HG03571 (cell line): ENCODE results near the gene CAMTA1.
"Not testable (repeated sequence)": the region's sequence is repeated elsewhere in the genome, so short reads cannot be mapped to it uniquely, and the experiment has no call there.

ENCODE experiments used
- ATAC-seq: cut with Tn5 transposase; IDR thresholded peaks from one replicate; pipeline ENCODE4 v1.9.1; 2021; ENCODE audit not compliant: unreplicated experiment

Gene CAMTA1

DNA sequence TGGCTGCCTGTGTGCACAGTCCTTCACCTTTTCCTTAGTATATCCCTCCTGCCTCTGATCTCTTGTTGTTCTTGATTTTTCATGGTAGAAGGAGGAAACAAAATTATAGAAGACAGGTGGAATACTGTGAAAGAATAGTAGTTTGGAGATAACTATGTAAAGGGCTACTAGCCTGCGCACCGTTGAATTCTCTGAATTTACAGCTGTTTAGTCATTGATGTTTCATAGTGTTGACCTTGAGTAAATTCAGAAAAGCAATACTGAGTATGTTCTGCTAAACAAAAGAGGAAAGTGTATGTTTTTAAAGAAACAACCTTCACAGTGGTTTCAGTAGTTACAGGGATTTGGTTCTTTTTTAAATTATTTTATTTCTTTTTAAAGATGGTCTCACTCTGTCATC, 18.1 kb downstream of the CAMTA1 start:
- ATAC-seq = no peak

DNA sequence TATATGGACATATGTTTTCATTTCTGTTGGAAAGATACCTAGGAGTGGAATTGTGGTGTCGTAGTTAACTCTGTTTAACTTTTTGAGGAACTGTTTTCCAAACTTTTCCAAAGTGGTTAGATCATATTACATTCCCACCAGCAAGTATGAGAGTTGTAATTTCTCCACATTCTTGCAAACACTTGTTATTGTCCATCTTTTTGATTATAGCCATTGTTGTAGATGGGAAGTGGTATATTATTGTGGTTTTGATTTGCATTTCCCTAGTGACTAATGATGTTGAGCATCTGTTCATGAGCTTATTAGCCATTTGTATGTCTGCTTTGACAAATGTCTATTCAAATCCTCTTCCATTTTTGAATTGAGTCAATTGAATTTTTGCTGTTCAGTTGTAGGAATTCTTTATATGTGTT, 19.8 kb downstream of the CAMTA1 start:
- no peak for ATAC-seq

DNA sequence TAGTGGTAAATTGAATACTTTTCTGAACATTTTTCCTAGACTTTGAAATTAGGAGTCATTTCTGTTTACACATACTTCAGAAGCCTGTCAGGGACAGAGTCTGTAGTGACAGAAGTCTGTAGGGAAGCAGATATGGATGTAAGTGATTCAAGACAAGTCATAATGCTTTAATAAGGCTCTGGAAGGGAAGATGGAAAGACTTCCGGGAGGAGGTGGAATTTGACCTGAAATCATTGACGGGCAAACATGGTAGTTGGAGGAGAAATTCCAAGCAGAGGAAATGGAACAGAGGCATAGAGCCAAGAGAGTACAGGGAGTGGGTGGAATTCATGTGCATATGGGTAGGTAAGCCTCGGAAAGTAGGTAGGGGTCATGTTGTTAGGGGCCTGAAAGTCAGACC, 22.5 kb downstream of the CAMTA1 start:
- ATAC-seq = no peak

DNA sequence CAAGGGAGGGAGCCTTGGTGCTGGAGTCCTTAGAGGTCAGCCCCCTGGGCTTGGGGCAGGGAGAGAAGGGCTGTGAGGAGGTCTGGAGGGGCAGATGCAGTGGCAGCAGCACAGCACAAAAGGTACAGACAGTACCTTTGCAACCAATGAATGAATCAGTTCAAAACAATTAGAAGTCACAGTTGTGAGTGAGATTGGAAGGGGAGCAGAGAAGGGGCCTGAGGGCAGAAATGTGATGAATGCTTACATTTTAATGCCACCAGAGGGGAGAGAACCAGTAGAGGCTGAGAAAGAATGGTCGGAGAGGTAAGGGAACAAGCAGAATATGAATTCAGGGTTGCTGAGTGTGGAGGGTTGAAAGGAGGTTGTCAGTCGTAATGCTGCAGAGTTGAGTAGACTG, 24.2 kb downstream of the CAMTA1 start:
- no peak for ATAC-seq

DNA sequence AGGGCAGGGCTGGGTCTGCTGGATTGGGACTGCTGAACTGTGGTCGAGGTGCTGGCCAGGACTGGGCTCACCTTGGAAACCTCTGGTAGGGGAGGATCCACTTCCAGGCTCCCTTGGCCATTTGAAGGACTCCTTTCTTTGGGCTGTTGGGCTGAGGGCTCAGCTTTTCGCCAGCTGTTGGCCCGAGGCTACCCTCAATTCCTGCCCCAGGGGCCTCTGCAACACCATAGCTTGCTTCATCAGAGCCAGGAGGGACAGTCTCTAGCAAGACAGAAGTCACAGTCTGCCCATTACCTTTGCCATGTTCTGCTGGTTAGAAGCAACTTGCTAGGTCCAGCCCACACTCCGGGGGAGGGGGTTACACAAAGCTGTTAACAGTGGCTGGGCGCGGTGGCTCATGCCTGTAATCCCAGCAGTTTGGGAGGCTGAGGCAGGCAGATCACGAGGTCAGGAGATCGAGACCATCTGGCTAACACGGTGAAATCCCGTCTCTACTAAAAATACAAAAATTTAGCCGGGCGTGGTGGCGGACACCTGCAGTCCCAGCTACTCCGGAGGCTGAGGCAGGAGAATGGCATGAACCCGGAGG, 25.0 kb downstream of the CAMTA1 start:
- not testable (repeated sequence) for ATAC-seq

DNA sequence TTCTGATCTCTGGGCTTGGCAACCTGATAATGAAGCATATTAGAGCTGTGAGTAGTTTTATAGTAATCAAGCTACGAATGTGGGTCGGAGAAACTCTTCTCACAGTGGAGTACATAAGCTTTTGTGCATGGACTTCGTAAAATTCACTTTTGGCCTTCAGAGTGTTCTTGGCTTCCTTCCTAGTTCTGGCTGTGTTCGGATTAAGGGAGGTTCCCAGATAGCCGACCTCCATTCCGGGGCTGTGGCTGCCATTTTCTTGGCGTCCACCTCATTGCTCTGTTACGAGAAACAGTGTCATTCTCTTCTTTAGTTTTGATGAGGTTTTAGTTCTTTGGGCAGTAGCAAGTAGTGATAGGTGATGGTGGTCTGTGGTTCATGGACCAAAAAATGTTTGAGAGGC, 26.3 kb downstream of the CAMTA1 start:
- no peak for ATAC-seq

DNA sequence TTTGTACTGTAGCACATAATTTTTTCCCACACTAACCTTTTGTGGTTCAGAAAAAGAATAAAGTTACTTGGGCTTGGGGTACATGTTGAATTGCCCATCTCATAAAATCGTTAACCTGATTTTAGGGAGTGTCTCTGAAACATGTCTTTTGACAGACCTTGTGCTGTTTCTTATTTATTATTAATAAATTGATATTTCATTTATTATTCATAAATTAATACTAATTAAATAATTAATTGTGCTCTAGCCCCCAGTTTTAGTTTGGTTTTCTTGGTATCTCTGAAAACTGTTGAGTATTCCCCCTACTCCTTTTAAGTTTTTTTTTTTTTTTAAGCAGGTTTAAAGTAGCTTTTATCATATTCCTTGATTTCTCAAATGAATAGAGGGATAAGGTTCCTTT, 27.9 kb downstream of the CAMTA1 start:
- no peak for ATAC-seq

DNA sequence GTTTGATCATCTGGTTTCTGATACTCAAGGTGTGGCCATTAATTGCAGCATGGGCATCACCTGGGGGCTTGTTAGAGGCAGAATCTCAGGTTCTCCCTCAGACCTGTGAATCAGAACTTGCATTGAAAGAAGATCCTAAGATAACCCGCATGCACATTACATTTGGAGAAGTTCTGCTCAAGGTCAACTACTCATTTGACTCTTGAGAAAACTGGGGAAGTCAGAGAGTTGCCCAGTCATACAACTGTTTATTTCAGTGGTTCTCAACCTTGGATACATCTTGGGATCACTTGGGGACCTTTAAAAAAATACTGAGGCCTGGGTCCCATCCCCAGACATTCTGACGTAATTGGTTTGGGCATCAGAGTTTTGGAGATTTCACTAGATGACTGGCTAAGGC, 30.5 kb downstream of the CAMTA1 start:
- no peak for ATAC-seq

DNA sequence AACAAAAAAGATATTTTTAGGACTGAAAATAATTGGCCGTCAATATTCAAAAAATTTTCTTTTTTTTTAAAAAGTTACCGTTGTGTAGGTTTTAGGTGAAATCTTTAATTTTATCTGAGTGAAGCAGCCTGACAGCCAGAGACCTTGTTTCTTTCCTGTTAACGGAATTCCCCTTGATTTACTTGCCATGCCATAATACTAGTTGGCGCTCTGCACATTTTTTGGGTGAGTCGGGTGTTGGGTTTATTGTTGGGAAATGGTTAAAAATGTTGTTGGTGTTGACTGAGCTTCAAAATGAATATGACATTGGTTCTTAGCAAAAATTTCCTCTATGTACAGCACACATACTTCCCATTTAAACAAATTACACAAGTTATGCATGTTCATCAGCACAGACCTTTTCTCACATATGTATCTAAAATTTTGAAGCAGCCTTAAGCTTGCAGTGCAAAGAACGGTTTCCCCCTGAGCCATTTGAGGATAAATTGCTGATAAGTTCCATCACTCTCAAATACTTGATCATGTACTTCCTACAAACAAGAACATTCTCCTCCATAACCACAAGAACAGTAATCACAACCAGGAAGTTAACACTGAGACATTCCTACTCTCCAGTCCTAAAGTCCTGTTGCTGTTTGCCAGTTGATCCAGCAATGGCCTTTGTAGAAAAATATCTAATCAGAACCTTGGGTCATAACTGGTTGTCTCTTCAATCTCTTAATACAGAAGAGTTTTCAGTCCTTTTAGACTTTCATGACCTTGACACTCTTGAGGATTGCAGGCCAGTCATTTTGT, 34.2 kb downstream of the CAMTA1 start:
- no peak for ATAC-seq

DNA sequence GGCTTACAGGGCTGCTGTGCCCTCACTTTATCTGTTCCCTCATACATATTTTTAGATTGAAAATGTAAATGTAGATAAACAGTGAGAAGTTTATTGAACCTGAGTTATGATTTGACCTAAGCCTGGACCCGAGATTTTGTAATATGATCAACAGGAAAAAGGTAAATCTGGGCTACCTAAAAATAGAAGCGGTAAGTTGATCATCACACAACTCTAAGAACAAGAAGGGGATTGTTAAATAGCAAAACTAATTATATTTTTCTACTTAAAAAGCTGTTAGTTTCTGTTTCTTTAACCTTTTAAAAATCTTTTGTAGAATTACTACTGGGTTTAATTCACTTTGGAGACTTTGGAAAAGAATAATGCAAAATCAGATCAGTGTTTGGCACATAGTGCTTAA, 35.6 kb downstream of the CAMTA1 start:
- no peak for ATAC-seq

DNA sequence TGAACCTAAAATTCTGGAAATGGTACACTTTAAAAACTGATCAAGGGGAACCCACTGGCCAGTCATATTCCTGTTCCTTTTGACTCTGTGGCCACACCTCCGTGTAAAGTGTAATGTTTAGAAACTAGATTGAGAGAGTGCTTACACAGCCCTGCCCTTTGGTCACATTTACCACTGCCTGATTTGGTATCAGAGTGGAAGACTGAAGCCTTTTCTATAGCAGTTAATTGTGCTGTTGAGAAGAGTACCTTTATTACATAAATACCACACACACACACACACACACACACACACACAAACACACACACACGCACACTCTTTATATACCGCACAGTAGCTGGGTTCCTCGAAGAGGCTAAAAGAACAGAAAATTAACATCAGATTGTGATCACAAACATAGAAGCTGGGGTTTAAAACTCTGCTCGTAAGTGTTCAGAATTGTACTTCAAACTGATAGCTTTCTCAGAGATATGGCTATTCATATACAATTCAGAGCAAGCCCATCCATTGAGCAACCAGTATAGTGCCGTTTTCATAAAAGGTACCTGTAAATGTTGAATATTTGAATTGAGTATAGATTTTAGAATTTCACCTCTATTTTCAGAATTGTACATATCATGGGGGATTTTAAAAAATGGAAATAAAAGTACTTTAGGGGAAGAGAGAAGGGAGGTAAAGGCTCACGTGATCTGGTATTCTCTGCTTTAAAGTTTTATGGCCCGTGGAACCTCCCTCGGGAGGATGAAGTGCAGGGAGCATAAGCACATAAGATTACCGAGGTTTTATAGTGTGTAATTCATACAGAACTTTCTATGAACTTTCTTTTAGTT, 37.5 kb downstream of the CAMTA1 start:
- ATAC-seq = peak; percentile 79

DNA sequence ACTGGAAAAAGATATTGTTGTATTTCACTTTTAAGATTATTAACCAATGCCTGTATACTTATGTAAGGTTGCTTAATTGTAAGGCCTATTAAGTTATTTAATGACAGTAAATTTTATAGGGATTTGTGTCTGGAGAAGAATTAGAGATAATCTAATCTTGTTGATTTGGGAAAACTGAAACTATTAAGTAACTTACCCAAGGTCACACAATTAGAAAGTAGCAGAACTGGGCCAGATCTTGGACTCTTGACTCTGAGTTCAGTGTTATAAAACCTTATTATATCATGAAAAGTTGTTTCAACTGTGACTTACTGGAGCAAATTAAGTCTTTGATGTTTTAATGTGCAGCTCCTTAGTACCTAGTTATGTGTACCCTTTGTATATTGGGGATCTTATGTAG, 38.5 kb downstream of the CAMTA1 start:
- no peak for ATAC-seq

DNA sequence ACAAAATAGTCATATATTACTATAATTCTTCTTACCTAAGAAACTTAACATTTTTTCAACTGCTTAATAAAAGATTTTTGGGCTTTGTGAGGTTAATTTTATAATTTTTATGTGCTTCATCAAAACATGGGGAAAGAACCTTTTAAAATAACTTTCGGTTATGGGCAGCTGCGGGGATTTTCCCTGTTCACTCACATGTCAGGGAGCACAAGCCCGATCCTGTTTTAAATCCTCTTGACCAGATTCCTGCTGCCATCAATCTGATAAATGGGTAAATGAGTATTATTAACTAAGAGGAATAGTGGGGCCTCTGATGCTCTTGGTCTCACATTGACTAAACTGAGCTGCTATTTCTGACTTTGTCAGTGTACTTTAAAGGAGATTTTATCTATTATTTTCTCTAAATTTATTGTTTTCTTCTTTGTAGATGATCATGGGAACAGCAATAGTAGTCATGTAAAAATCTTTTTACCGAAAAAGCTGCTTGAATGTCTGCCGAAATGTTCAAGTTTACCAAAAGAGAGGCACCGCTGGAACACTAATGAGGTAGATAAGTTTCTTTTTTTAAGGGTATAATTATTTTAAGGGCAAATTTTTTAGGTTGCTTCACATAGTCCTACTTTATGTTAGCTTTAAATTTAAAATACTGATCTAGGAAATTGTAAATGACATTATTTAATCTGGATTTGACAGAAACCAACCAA, 39.6 kb downstream of the CAMTA1 start:
- no peak for ATAC-seq

DNA sequence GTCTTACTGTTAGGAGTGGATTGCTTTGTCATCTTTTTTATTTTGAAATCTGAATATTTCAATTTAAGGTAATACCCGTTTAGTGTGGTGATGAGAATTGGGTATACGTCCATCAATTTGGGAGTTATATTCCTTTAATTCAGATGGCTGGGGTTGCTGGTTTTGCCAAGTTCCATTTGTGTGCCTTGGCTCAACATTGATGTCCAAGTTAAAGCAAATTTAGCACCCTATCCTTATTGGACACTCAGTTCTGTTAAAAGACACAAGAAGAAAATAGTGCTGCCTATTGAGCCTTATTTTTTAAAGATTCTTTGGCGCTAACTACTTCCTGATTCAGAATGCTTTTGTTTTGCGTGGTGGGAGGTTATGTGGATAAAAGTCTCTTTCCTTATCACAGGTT, 40.6 kb downstream of the CAMTA1 start:
- ATAC-seq = no peak

DNA sequence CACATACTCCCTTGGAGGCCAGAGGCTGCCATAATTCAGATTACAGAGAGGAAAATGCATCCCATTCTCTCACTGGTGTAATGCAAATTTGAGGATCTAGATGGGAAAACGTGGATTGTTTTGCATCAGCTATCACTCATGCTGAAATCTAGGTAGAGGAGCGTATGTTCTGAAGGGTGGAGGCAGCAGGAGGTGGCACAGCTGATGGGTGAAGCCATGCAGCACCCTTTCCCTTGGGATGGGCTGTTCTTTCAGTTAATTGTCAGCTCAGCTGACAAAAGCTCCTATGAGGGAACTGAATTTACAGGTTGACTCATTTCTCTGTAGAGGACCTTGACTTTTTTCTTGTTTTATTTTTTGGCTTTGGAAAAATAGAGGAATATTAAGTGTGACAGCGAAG, 41.8 kb downstream of the CAMTA1 start:
- ATAC-seq = no peak

DNA sequence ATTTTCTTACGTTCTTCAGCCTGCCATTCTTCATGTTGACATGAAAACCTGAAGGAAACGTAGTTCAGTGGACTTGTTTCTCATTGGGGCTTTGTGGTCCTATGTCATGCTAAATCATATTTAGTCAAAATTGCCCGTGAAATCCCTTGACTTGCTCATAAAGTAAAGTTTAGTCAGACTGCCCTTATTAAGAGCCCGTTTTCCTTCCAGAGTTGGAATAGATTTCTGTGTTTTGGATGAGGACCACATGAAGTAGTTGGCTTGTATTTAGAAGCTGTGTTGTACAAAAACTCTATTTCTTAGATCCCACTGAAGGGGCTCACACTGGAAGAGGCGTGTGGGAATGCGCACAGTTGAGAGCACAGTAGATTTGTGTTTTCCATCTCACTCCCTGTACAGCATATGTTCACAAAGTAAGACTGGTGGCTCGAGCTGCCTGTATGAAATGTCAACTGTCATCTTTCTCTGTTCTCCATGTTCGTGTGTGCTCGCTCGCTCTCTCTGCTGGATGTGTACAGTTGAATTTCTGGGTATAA, 42.4 kb downstream of the CAMTA1 start:
- ATAC-seq = no peak

DNA sequence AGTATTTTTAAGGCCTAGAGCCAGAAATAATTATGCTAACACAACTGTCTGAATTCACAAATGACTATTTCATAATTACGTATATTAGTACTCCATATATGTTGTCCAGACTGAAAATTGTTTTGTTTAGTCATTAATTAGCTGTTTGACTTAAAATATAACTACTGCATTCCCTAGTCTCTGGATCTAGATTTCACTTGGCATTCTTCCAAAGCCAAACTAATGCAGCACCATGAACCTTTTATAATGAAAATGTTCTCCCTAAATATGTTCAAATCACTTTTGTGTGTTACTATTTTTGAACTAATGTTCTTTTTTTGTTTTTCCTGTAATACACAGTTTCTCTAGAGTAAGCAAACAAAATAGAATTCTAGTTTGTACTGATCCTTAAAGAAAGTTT, 46.1 kb downstream of the CAMTA1 start:
- no peak for ATAC-seq

DNA sequence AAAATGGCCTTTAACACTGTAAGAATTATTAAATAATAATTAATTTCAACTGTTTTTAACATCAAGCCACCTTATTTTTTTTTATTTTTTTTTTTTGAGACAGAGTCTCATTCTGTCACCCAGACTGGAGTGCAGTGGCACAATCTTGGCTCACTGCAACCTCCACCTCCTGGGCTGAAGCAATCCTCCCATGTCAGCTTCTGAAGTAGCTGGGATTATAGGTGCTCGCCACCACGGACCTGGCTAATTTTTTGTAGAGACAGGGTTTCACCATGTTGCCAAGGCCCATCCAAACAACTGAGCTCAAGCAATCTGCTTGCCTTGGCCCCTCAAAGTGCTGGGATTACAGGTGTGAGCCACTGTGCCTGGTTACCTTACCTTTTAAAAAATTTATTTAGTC, 46.8 kb downstream of the CAMTA1 start:
- not testable (repeated sequence) for ATAC-seq

DNA sequence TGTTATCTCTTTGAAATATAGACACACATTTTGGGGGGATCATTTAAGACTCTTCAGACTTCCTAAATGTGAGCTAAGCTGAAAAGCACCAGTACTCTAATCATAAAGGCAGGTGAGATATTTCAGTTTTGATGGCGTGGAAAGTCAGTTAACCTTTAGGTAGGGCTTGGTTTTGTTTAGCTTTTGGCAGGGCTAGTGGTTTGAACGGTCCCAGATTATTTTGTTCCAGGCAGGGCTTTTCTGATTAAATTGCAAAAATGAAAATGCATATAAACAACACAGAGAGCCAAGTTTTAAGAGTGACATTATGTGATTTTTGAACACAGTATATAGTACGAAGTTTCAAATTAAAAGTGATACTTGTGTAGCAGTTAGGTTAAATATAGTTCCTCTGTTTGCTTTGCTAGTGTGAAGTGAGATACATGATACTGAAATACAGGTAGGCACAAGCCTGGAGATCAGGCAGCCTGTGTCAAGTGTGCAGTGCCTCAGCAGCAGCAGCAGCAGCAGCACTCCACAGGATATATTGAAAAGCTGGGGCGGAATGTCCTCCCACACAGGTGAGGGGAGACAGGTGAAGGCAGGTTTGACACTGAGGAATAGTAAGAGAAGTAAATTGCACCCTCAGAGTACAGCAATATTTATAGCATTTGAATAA, 47.4 kb downstream of the CAMTA1 start:
- ATAC-seq = no peak

DNA sequence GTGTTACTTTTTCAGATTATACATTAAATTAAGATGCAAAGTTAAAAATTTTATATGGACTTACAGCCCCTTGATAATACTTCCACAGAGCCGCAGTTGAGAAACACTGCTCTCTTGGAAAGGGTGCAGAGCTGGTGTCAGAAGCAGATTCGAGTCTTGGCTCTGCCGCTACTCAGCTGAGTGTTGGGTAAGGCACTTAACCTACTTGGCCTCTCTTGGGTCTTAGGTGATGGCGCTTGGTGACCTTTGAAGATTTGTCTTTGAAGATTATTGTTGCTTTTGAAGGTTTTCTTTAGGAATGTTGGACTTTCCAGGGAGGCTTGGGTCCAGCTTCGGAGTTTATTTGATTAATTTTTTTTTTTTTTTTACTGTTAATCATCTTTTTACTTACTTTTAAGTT, 48.5 kb downstream of the CAMTA1 start:
- ATAC-seq = no peak

DNA sequence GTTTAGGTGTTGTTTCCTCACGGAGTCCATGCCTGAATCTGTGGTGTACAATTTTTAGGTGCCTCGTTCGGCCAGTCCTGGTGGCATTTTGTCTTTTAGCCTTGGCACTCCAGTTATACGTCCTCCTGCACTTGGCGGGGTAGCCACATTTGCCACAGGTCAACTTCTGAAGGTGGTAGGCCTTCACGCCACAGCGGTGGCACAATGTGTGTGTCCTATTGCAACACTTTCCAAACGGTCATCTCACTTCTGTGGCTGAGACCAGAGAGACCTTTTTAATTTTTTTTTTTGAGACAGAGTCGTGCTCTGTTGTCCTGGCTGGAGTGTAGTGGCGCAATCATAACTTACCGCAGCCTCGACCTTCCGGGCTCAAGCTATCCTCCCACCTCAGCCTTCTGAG, 49.1 kb downstream of the CAMTA1 start:
- ATAC-seq = no peak
